ENCODE data around the gene MRAP. TPM values are rescaled to one million over a fixed set of nuclear protein-coding genes. Genes with fewer than 3 reads are reported as not detected.

Gene MRAP
- polyA plus RNA-seq, 2 of the 4 experiments (the other 2 are of a cell fraction) = not detected

DNA sequence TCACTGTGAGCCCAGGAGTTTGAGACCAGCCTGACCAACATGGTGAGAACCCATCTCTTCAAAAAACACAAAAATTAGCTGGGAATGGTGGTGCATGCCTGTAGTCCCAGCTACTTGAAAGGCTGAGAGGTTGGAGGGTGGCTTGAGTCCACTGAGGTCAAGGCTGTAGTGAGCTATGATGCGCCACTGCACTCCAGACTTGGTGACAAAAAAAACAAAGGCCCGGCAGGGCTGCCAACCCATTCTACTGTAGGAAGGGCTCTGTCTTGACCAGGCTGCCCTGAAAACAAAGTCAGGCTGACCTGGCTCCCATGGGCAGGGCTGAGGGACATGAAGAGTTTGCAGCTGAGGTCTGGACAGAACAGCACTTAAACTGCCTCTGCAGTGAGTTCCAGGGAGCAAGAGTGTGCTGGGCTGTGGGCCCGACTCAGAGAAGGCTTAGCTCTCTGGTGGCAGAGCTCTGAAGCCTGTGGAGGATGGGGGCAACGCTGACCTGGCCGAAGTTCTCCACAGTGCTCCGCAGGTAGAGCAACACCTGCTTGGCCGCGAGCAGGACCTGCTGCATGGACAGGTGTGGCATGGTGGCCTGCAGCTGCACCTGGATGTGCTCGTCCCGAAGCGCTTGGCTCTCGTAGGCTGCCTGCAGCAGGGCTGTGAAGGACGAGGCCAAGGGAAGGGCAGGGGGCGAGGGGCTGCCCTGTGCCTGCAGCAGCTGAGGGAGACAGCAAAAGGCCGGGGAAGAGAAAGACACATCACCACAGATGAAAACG is 51.7 kb downstream of the MRAP start:
- no peak overlapping the region for H3K4me3 ChIP-seq
- H3K9me3 ChIP-seq = no peaks in the 10 kb centered on the region
- DNase-seq (ENCODE audit: low read depth in 1 of 2, low spot score in 1 of 2) = no peak
- no peak overlapping the region for H3K27ac ChIP-seq
- ChIA-PET CTCF (interaction anchor here (2.7 kb wide), 1 partner anchor 14 kb away, joined by 6 read pairs; no protein-coding TSS in a partner anchor), POLR2A (no interaction called here)
- no peaks in the 10 kb centered on the region for H3K4me1 ChIP-seq
- TF ChIP-seq RNF2 (IDR thresholded peaks at IDR 0.05; ENCODE audit: borderline replicate concordance, low read depth) = no peak
- no peak for TF ChIP-seq KDM5A (IDR thresholded peaks at IDR 0.05)
- no peak for TF ChIP-seq EP300 (IDR thresholded peaks at IDR 0.05)
- TF ChIP-seq JUN (IDR thresholded peaks at IDR 0.05) = no peak
- no peak for TF ChIP-seq FOSL2 (IDR thresholded peaks at IDR 0.05)
- TF ChIP-seq FOSL2 (CRISPR knock-in tag; IDR thresholded peaks at IDR 0.05) = no peak
- TF ChIP-seq ZFP36 (IDR thresholded peaks at IDR 0.05; ENCODE audit: borderline replicate concordance, partially characterized antibody) = no peak
- TF ChIP-seq ATOH8 (CRISPR knock-in tag; IDR thresholded peaks at IDR 0.05; ENCODE audit: low read depth) = no peak
- TF ChIP-seq GATA3 (IDR thresholded peaks at IDR 0.05; ENCODE audit: borderline replicate concordance) = no peak
- no peak for TF ChIP-seq RCOR1 (IDR thresholded peaks at IDR 0.05; ENCODE audit: low read depth, low read length)
- TF ChIP-seq ZC3H11A (IDR thresholded peaks at IDR 0.05) = no peak
- TF ChIP-seq RFX5 (IDR thresholded peaks at IDR 0.05) = no peak
- no peak for TF ChIP-seq NR3C1 (IDR thresholded peaks at IDR 0.05)
- TF ChIP-seq FOXS1 (CRISPR knock-in tag; IDR thresholded peaks at IDR 0.05) = no peak
- no peak for TF ChIP-seq REST (IDR thresholded peaks at IDR 0.05)
- TF ChIP-seq NPAS2 (CRISPR knock-in tag; IDR thresholded peaks at IDR 0.05; ENCODE audit: borderline replicate concordance) = no peak
- TF ChIP-seq CEBPB (IDR thresholded peaks at IDR 0.05) = no peak
- TF ChIP-seq SMC3 (IDR thresholded peaks at IDR 0.05) = no peak
- no peak for TF ChIP-seq JUNB (IDR thresholded peaks at IDR 0.05)
- TF ChIP-seq PHF8 (IDR thresholded peaks at IDR 0.05; ENCODE audit: borderline replicate concordance, low read depth) = no peak
- ATAC-seq = no peak
- no peak overlapping the region for H3K4me2 ChIP-seq
- WGBS (ENCODE audit: missing lambda C conversion rate) = 91% methylated on average over 10 of the region's 16 CpGs
- FAIRE-seq = no peak

GRCh38 chr21:32350981-32351380 is 52.3 kb downstream of the MRAP start:
- FAIRE-seq (no peak), ATAC-seq (no peak)
- CTCF ChIA-PET = no interaction called here
- TF ChIP-seq FOSB (CRISPR knock-in tag; IDR thresholded peaks at IDR 0.05) = no peak
- TF ChIP-seq, protein P1, sequence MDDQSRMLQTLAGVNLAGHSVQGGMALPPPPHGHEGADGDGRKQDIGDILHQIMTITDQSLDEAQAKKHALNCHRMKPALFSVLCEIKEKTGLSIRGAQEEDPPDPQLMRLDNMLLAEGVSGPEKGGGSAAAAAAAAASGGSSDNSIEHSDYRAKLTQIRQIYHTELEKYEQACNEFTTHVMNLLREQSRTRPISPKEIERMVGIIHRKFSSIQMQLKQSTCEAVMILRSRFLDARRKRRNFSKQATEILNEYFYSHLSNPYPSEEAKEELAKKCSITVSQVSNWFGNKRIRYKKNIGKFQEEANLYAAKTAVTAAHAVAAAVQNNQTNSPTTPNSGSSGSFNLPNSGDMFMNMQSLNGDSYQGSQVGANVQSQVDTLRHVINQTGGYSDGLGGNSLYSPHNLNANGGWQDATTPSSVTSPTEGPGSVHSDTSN (IDR thresholded peaks at IDR 0.05) = no peak
- TF ChIP-seq NPAS2 (CRISPR knock-in tag; IDR thresholded peaks at IDR 0.05; ENCODE audit: borderline replicate concordance) = no peak
- no peak for TF ChIP-seq HOXB5 (CRISPR knock-in tag; IDR thresholded peaks at IDR 0.05)
- TF ChIP-seq SREBF2 (IDR thresholded peaks at IDR 0.05) = no peak
- TF ChIP-seq ELK1 (IDR thresholded peaks at IDR 0.05; ENCODE audit: low read depth, low read length) = no peak
- no peak for TF ChIP-seq USF2 (IDR thresholded peaks at IDR 0.05)
- no peak for TF ChIP-seq RFX5 (IDR thresholded peaks at IDR 0.05)
- TF ChIP-seq CHD4 (IDR thresholded peaks at IDR 0.05; ENCODE audit: borderline replicate concordance) = no peak
- TF ChIP-seq HDAC2 (IDR thresholded peaks at IDR 0.05) = no peak
- no peak for TF ChIP-seq EHF (CRISPR knock-in tag; IDR thresholded peaks at IDR 0.05)
- TF ChIP-seq, protein P2, sequence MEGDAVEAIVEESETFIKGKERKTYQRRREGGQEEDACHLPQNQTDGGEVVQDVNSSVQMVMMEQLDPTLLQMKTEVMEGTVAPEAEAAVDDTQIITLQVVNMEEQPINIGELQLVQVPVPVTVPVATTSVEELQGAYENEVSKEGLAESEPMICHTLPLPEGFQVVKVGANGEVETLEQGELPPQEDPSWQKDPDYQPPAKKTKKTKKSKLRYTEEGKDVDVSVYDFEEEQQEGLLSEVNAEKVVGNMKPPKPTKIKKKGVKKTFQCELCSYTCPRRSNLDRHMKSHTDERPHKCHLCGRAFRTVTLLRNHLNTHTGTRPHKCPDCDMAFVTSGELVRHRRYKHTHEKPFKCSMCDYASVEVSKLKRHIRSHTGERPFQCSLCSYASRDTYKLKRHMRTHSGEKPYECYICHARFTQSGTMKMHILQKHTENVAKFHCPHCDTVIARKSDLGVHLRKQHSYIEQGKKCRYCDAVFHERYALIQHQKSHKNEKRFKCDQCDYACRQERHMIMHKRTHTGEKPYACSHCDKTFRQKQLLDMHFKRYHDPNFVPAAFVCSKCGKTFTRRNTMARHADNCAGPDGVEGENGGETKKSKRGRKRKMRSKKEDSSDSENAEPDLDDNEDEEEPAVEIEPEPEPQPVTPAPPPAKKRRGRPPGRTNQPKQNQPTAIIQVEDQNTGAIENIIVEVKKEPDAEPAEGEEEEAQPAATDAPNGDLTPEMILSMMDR (IDR thresholded peaks at IDR 0.05) = no peak

More at GRCh38 chr21:32350981-32351380, 52.3 kb downstream of the MRAP start:
- Histone ChIP-seq H3K27ac (no peak overlapping the region), H3K9me3 (no peaks in the 10 kb centered on the region), H3K4me3 (no peak overlapping the region), H3K4me2 (no peak overlapping the region), H3K4me1 (no peaks in the 10 kb centered on the region)
- WGBS (ENCODE audit: missing lambda C conversion rate) = 96% methylated on average over 13 of the region's 13 CpGs
- POLR2A ChIA-PET = no interaction called here
- DNase-seq (ENCODE audit: low read depth in 1 of 2, low spot score in 1 of 2) = no peak

Data from A549 (cell line).